GM12874 (cell line): ENCODE data around the gene RGS13.

Experiments used
- CTCF ChIP-seq: IDR thresholded peaks from 2 replicates; pipeline ENCODE4 v1.5.1; 2011; ENCODE audit warnings: low read depth, mild to moderate bottlenecking, control low read depth, low read length, moderate library complexity; ENCODE audit not compliant: insufficient read depth

RGS13 gene

GRCh38 chr1:192706936-192707335 lies 71.0 kb downstream of the RGS13 start:
- no peak for TF ChIP-seq CTCF

GRCh38 chr1:192707978-192708547 lies 72.1 kb downstream of the RGS13 start:
- no peak for TF ChIP-seq CTCF

GRCh38 chr1:192709544-192709943 lies 73.6 kb downstream of the RGS13 start:
- no peak for TF ChIP-seq CTCF
